Measurements from ENCODE around the gene GNG7.
A peak's percentile ranks its signal among the peaks of the same experiment; 100 is the strongest.
"Not testable (repeated sequence)": the region's sequence is repeated elsewhere in the genome, so short reads cannot be mapped to it uniquely, and the experiment has no call there.

Gene GNG7

GRCh38 chr19:2616741-2617392, 85.6 kb downstream of the GNG7 start:
- no peak for DNase-seq

- no peak for DNase-seq
Measured at GRCh38 chr19:2615782-2616181, 86.7 kb downstream of the GNG7 start.

- DNase-seq: peak; percentile 54 to 55
Measured at GRCh38 chr19:2613507-2614295, 88.8 kb downstream of the GNG7 start.

- DNase-seq: no peak
Measured at GRCh38 chr19:2612619-2613249, 89.8 kb downstream of the GNG7 start.

GRCh38 chr19:2611483-2612464, 90.7 kb downstream of the GNG7 start:
- no peak for DNase-seq

- DNase-seq: peak; percentile 86 to 89
Measured at GRCh38 chr19:2610637-2611482, 91.6 kb downstream of the GNG7 start.

- DNase-seq: no peak
Measured at GRCh38 chr19:2609389-2610116, 92.9 kb downstream of the GNG7 start.

GRCh38 chr19:2609034-2609388, 93.5 kb downstream of the GNG7 start:
- not testable (repeated sequence) for DNase-seq

GRCh38 chr19:2608602-2608922, 93.9 kb downstream of the GNG7 start:
- DNase-seq: no peak

GRCh38 chr19:2607712-2608601, 94.5 kb downstream of the GNG7 start:
- DNase-seq: peak; percentile 87 to 93

GRCh38 chr19:2606774-2607173, 95.7 kb downstream of the GNG7 start:
- DNase-seq: not testable (repeated sequence)

- DNase-seq: not testable (repeated sequence)
Measured at GRCh38 chr19:2605889-2606288, 96.6 kb downstream of the GNG7 start.

- no peak for DNase-seq
Measured at GRCh38 chr19:2604747-2605329, 97.7 kb downstream of the GNG7 start.

- no peak for DNase-seq
Measured at GRCh38 chr19:2603334-2603733, 99.2 kb downstream of the GNG7 start.

- DNase-seq: no peak
Measured at GRCh38 chr19:2602391-2603181, 99.9 kb downstream of the GNG7 start.

GRCh38 chr19:2600914-2601870, 101.3 kb downstream of the GNG7 start:
- no peak for DNase-seq

GRCh38 chr19:2594319-2594718, 108.2 kb downstream of the GNG7 start:
- DNase-seq: no peak

GRCh38 chr19:2592824-2593223, 109.7 kb downstream of the GNG7 start:
- no peak for DNase-seq
